ENCODE results near the gene LY6G6C. TPM values are rescaled to one million over a fixed set of nuclear protein-coding genes. Genes with fewer than 3 reads are reported as not detected.

The LY6G6C gene
- total and polyA plus RNA-seq, 2 of the 13 experiments (the other 11 are each of a cell fraction or from before 2014, with no cell fraction given): 0.15 TPM; not detected in 1

GRCh38 chr6:31739639-31740396, 18.3 kb upstream of the LY6G6C start, which contains the start of gene MSH5 (continued):
- peak; percentile 95; the same call in 1 of the 2 replicates for TF ChIP-seq KLF15 (CRISPR knock-in tag; IDR thresholded peaks at IDR 0.05; ENCODE audit: borderline replicate concordance)
- TF ChIP-seq HOXD1 (CRISPR knock-in tag; IDR thresholded peaks at IDR 0.05): peak; percentile 32
- no peak for TF ChIP-seq EHMT2 (IDR thresholded peaks at IDR 0.05; ENCODE audit: borderline replicate concordance, low read depth, low read length)
- peak; percentile 91; the same call in 1 of the 2 replicates for TF ChIP-seq ZNF569 (CRISPR knock-in tag; IDR thresholded peaks at IDR 0.05; ENCODE audit: borderline replicate concordance)
- peak; percentile 60 for TF ChIP-seq ZNF619 (CRISPR knock-in tag; IDR thresholded peaks at IDR 0.05)
- TF ChIP-seq CBX2 (IDR thresholded peaks at IDR 0.05; ENCODE audit: low read depth, low read length): no peak
- peak; percentile 98 for TF ChIP-seq CBX2 (CRISPR knock-in tag; IDR thresholded peaks at IDR 0.05; ENCODE audit: low read depth)
- peak; percentile 82 for TF ChIP-seq RFX5 (IDR thresholded peaks at IDR 0.05; ENCODE audit: low read depth, low read length)
- TF ChIP-seq ZNF318 (CRISPR knock-in tag; IDR thresholded peaks at IDR 0.05): peak; percentile 98
- peak; percentile 94 for TF ChIP-seq CENPT (CRISPR knock-in tag; IDR thresholded peaks at IDR 0.05; ENCODE audit: low read depth)
- peak; percentile 95 for TF ChIP-seq ZZZ3 (CRISPR knock-in tag; IDR thresholded peaks at IDR 0.05; ENCODE audit: borderline replicate concordance)
- peak; percentile 94 for TF ChIP-seq ZNF546 (CRISPR knock-in tag; conservative IDR thresholded peaks at IDR 0.05)
- TF ChIP-seq ZBTB46 (CRISPR knock-in tag; IDR thresholded peaks at IDR 0.05; ENCODE audit: borderline replicate concordance): peak; percentile 58; the same call in 1 of the 2 replicates
- peak; percentile 39 for TF ChIP-seq FOSL2 (CRISPR knock-in tag; IDR thresholded peaks at IDR 0.05)
- TF ChIP-seq ZBTB43 (CRISPR knock-in tag; conservative IDR thresholded peaks at IDR 0.05): peak; percentile 67; the same call in 1 of the 2 replicates
- 0 out of 2 replicates have a peak, but pooled peaks have one; percentile 20 for TF ChIP-seq XBP1 (CRISPR knock-in tag; IDR thresholded peaks at IDR 0.05)

Measured in HepG2 (cell line).